GM18870 (cell line): ENCODE data around the gene KLHL3.

ENCODE experiments used
- ATAC-seq: cut with Tn5 transposase; IDR thresholded peaks from one replicate; pipeline ENCODE4 v1.9.1; 2021; ENCODE audit warnings: moderate library complexity; ENCODE audit not compliant: unreplicated experiment

The KLHL3 gene

GRCh38 chr5:137584262-137584661, 151.6 kb downstream of the KLHL3 start:
- no peak for ATAC-seq

- ATAC-seq: no peak
Measured at GRCh38 chr5:137583129-137583528, 152.8 kb downstream of the KLHL3 start.

GRCh38 chr5:137582218-137582617, 153.7 kb downstream of the KLHL3 start:
- ATAC-seq: no peak

- ATAC-seq: no peak
Measured at GRCh38 chr5:137581776-137582175, 154.1 kb downstream of the KLHL3 start.

GRCh38 chr5:137580030-137580429, 155.9 kb downstream of the KLHL3 start:
- ATAC-seq: no peak

- ATAC-seq: no peak
Measured at GRCh38 chr5:137575847-137576246, 160.0 kb downstream of the KLHL3 start.

GRCh38 chr5:137575211-137575610, 160.7 kb downstream of the KLHL3 start:
- ATAC-seq: no peak

GRCh38 chr5:137573376-137573775, 162.5 kb downstream of the KLHL3 start:
- ATAC-seq: no peak

GRCh38 chr5:137572042-137572695, 163.7 kb downstream of the KLHL3 start:
- ATAC-seq: no peak

- no peak for ATAC-seq
Measured at GRCh38 chr5:137570070-137570469, 165.8 kb downstream of the KLHL3 start.
